AG09319 (cell line): ENCODE results near the gene KLHL7.
"Not testable (repeated sequence)": the region's sequence is repeated elsewhere in the genome, so short reads cannot be mapped to it uniquely, and the experiment has no call there.

Experiments
- DNase-seq: peaks from one replicate; pipeline ENCODE4 v3.0.0-alpha.2; 2010; ENCODE audit warnings: low read depth; ENCODE audit errors: extremely low read depth
- CTCF ChIP-seq: IDR thresholded peaks from 2 replicates; pipeline ENCODE4 v1.5.1; 2011; ENCODE audit warnings: low read depth, mild to moderate bottlenecking, inconsistent platforms, low read length, moderate library complexity

The KLHL7 gene

GRCh38 chr7:23196306-23196705 lies 90.7 kb downstream of the KLHL7 start:
- no peak for DNase-seq
- no peak for TF ChIP-seq CTCF

- DNase-seq = not testable (repeated sequence)
These were observed 92.2 kb downstream of the KLHL7 start for GRCh38 chr7:23197745-23198144.

- no peak for TF ChIP-seq CTCF
- DNase-seq = no peak
These were observed 94.7 kb downstream of the KLHL7 start for GRCh38 chr7:23200331-23200730.

- no peak for TF ChIP-seq CTCF
- DNase-seq = no peak
These were observed 98.7 kb downstream of the KLHL7 start for GRCh38 chr7:23204241-23204640.

- TF ChIP-seq CTCF = no peak
These were observed 100.0 kb downstream of the KLHL7 start for GRCh38 chr7:23205577-23205908.

GRCh38 chr7:23205909-23206767 lies 100.6 kb downstream of the KLHL7 start:
- TF ChIP-seq CTCF = no peak
- DNase-seq = no peak

More at GRCh38 chr7:23205577-23205908, 100.0 kb downstream of the KLHL7 start:
- DNase-seq = no peak

- no peak for TF ChIP-seq CTCF
- DNase-seq = no peak
These were observed 101.4 kb downstream of the KLHL7 start for GRCh38 chr7:23207021-23207420.

- no peak for DNase-seq
- TF ChIP-seq CTCF = no peak
These were observed 102.3 kb downstream of the KLHL7 start for GRCh38 chr7:23207884-23208283.
